ENCODE measurements around the gene PNISR. TPM values are rescaled to one million over a fixed set of nuclear protein-coding genes. Genes with fewer than 3 reads are reported as not detected.
A peak's percentile ranks its signal among the peaks of the same experiment; 100 is the strongest.

PNISR gene
- total RNA-seq, 1 experiment from 2014 or later = 34.3 TPM

DNA sequence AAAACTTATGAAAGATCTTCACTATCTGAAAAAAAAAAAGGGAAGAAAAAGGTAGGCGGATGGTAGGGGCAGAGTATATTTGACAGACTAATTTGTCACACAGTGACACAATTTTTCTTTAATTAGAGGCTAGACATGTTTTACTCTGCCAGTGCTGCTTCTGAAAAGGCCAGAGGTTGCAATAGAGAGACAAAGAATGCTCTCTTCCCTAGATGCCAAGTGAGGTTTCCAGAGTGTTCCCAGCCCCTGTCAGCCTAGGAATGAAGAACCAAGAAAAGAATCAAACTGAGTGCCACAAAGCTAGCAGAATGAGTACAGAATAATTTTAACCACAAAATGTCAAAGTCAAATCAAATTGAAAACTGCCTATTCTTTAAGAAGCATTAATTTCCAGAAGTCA is 13.0 kb downstream of the PNISR start:
- no peak for DNase-seq (ENCODE audit: low read depth)

- DNase-seq (ENCODE audit: low read depth) = no peak
Observed at GRCh38 chr6:99409672-99410071, 15.4 kb downstream of the PNISR start.

DNA sequence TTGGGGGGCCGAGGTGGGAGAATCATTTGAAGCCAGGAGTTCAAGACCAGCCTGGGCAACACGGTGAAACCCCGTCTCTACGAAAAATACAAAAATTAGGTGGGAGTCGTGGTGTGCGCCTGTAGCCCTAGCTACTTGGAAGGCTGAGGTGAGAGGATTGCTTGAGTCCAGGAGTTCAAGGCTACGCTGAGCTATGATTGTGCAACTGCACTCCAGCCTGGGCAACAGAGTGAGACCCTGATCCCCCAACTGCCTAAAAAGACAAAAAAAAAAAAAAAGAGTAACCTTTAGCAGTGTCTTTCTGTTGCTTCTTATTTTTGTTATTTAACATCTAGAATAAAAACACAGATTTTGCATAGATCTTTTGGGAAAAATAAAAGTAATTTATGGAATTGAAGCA is 18.0 kb downstream of the PNISR start:
- DNase-seq (ENCODE audit: low read depth) = no peak

DNA sequence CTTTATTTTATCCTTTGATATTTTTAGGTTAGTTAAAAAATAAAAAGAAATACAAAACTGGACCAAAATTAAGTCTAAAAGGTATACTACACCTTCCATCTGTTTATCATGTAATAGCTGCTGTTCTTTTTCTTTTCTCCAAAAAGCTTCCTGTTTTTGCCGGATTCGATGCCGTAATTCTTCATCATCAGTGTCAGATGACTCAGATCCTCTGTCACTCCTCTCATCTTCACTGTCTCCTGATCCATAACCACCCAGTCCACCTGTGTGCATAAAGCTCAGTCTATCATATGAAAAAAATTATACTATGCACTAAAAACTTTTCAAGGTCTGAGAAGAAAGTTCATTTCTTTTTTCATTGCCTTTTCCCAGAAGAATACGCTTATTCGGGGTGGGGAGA is 22.7 kb downstream of the PNISR start:
- no peak for DNase-seq (ENCODE audit: low read depth)

- DNase-seq (ENCODE audit: low read depth) = no peak
Observed at GRCh38 chr6:99397287-99397686, 27.8 kb downstream of the PNISR start.

DNA sequence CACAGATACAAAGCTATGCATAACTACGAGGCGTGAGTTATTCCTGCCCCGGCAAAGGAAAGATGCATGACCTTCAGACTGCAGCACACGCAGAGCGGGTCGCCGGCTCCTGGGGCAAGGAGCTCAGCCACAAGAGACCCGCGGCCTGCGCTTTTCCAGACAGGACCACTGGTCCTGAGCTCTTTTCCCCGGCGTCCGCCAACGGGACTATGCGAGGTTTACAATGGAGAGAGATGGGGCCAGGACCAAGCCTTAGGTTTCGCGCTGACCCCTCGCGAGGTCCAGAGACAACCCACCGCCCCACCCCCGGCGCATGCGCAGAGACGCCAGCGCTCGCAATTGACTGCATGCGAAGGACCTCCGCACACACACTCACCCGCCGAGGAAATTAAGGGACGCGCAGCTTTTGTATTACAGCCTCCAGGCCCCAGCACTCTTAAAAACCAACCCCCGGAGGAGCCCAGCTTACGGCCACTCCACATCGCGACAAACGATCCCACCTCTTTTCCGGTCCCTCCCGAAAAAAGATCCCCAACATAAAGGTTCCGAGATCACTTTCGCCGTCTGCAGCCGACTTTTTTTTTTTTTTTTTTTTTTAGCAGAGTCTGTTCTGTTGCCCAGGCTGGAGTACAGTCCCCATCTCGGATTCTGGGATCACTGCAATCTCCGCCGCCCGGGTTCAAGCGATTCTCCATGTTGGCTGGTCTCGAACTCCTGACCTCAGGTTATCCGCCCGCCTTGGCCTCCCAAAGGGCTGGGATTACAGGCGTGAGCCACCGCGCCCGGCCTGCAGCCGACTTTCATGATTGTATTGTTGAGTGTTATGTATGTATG is 31.2 kb downstream of the PNISR start, which contains the start of gene COQ3:
Gene COQ3, minus strand, starts transcription at position 498 of the 834 bp plus-strand sequence. Its CDS starts 16 bp downstream, at position 482.
- peak; percentile 82 for DNase-seq (ENCODE audit: low read depth)

DNA sequence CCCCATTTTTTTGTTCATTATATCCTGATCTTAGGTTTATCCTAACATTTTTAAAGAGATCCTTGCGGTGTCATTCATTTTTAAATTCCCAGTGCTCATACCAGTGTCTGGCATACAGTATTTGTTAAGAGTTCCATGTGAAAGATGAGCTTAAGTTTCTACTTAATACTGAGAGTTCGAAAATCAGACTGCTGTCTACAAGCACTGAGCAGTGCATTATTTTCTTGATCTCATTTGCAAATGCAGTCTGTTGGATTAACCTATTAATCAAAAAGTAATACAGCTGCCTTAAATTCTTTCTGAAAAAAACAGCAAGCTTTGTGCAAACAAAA is 31.8 kb downstream of the PNISR start:
- DNase-seq (ENCODE audit: low read depth) = no peak

DNA sequence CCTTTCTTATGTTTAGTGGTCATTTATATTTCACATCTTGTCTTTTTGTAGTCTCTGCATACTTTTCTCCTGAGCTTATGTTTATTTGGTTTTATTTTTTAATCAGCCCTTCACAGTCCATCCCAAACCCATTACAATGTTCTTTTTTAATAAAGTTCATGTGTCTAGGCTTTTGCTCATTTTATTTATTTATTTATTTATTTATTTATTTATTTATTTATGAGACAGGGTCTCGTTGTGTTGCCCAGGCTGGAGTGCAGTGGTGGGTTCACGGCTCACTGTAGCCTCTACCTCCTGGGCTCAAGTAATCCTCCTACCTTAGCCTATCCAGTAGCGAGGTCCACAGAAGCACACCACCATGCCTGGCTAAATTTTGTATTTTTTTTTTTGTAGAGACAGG is 34.2 kb downstream of the PNISR start:
- no peak for DNase-seq (ENCODE audit: low read depth)

GRCh38 chr6:99384507-99384906 is 40.6 kb downstream of the PNISR start:
- no peak for DNase-seq (ENCODE audit: low read depth)

- no peak for DNase-seq (ENCODE audit: low read depth)
Observed at GRCh38 chr6:99378636-99379035, 46.5 kb downstream of the PNISR start.

GRCh38 chr6:99369533-99369932 is 55.6 kb downstream of the PNISR start:
- no peak for DNase-seq (ENCODE audit: low read depth)

DNA sequence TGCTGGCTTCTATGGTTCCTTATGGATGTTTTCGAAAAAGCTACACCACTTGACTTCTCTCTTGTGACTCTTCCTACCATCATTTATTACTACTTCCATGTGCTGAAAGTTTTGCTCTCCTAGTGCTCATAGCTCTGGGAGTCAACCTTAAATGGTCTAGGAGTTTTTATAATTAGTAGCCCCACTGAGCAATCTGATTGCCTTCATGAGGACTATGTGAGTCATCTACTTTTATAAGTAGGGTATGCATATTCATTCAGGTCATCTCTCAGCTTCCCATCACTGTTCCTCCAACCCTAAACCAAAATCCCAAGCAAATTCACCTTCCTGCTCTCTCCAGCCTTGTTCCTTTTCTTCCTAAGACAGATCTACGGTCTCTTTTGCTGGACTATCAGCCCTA is 58.3 kb downstream of the PNISR start:
- peak; percentile 14 for DNase-seq (ENCODE audit: low read depth)

- no peak for DNase-seq (ENCODE audit: low read depth)
Observed at GRCh38 chr6:99364026-99364425, 61.1 kb downstream of the PNISR start.

DNA sequence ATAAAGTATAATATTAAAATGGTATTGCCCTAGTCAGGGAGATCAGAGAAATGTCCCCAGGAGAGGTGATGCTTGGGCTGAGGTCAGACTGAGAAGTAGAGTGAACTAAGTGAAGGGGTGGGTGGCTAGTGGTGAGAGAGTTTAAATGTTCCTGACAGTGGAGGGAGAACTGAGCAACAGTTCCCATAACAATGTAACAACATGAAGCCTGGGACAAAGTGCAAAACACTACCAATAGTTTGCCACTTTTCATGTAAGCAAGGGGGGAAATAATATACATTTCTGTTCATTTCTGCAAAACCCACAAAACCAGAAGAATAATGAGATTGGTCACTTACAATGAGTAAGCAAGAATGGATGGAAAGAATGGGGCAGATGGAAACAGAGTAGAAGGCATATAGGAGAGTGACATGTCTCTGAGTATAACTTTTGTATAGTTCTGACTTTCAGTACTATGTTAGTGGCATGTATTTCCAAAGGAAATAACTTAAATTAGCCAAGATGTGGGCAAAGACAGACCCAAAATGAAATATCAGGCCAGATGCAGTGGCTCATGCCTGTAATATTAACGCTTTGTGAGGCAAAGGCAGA is 62.3 kb downstream of the PNISR start:
- no peak for DNase-seq (ENCODE audit: low read depth)

DNA sequence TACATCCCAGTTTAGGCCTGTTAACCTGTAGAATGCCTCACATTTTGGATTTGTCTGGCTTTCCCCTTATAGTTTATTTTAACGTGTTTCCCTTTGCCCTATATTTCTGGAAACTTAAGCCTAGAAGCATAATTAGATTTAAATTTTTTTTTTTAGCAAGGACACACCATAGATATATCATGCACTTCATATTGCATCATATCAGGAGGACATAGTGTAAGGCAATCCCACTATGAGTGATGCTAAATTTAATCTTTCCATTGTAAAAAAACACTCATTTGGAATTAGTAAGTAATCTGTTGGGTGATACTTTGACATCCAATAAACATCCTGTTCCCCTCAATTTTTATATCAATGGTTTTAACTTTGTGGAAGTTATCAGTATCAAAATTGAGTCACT is 65.3 kb downstream of the PNISR start:
- no peak for DNase-seq (ENCODE audit: low read depth)

GRCh38 chr6:99356641-99357040 is 68.5 kb downstream of the PNISR start:
- no peak for DNase-seq (ENCODE audit: low read depth)

DNA sequence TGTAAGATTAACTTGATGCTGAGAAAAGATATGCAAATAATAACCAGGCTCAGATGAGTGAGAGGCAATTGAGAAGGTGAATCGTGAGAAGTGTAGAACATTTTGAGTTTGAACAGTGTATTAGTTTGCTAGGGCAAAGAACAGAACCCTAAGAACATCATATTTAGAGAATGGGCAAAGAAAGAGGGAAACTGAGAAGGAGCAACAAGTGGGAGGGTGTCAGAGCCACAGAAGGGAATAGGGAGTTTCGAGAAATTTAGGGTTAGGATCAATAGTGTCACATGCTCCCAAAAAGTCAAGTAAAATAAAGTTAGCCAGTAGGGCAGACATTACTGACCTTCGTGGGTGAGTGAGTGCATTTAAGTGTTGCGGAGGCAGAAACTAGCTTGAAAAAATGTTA is 70.1 kb downstream of the PNISR start:
- DNase-seq (ENCODE audit: low read depth) = no peak

- DNase-seq (ENCODE audit: low read depth) = no peak
Observed at GRCh38 chr6:99353126-99353525, 72.0 kb downstream of the PNISR start.

GRCh38 chr6:99350573-99350972 is 74.5 kb downstream of the PNISR start:
- DNase-seq (ENCODE audit: low read depth) = no peak

DNA sequence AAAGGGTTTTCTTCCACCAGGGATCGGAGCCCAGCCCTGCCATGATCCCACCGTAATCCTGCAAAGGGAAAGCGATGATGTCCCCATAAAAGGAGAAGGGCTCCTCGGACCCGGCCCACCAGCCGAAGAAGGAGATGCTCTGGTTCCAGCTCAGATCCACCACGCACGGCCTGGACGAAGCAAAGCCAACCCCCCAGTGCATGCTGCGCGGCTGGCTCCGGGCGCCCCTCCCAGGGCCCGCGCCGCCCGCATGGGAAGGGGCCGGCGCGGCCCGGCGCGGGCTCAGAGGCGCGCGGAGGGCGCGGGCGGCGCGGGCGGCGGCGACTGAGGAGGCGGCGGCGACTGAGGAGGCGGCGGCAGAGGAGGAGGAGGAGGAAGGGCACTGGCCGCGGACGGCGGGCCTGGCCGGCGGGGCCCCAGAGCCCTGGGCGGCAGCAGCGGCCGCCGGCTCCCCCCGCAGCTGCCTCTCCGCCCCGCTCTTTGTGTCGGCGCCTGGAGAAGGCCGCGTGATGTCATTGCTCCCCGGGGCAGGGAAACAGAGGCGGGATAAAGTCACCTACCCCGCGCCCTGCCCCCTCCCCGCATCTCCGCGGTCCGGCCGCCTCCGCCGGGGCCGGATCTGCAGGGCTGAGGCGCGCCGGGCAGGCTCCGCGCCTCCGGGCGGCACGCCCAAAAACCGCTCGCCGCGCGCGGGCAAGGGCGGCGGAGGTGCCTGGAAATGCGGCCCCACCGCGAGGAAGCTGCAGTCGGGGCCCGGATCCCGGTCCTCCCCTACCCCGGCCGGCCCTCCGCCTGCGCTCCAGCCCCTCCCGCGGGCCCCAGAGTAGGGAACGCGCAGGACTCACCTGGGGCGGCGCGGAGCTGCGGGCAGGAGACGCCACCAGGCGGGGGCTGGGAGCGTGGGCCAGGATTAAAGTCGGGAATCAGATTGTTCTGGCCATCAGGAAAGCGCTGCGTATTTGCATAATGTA is 75.7 kb downstream of the PNISR start, which contains the start of gene FAXC:
Gene FAXC, minus strand, starts transcription at position 504 of the 971 bp plus-strand sequence. Its CDS starts 302 bp downstream, at position 202.
- DNase-seq (ENCODE audit: low read depth) = peak; percentile 40

DNA sequence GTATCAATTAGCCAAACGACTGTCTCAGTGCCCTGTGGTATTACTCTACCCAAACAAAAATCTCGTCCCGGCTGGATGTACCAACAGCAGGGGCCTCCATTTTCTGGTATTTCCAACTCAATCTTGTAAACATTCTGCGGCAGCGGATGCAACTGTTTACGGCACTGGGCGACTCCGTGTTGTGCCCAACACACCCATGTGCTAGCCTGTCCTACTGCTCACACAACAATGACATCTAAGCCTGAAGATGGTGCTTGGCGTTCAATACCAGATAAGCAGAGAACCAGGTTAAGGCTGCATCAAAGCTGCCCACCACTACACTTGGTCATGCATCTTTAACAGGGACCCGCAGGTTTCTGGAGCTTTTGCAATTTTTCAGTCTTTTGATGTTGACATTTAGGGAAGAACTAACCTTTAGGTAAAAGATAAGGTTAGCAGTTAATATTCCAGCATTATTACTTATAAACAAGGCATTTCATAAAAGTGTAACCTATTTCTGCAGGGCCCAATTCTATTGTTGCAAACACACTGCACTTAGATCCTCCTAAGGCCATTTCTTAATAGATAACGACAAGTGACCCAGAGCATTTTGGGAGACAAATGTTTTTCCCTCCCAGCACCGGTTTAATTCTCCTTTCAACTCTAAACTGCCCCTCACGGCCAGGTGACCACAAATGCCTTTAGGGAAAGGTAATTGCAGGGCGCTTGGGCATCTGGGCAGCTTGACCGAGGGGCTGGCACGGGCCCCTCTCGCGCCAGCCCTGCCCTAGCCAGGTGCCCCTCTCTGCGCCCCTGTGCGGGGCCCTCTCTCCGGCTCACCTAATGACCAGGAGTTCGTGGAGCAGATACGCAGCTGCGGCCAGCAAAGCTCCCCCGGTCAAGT is 76.6 kb downstream of the PNISR start:
- DNase-seq (ENCODE audit: low read depth) = no peak
